GM12875 (cell line): Measurements from ENCODE around the gene FRMD3.
"Not testable (repeated sequence)": the region's sequence is repeated elsewhere in the genome, so short reads cannot be mapped to it uniquely, and the experiment has no call there.

Source experiments
- H3K4me3 ChIP-seq: one replicate; pipeline ENCODE4 v1.5.1; 2011; ENCODE audit warnings: low read depth, low read length, control low read depth
- CTCF ChIP-seq: IDR thresholded peaks from 2 replicates; pipeline ENCODE4 v1.5.1; 2011; ENCODE audit warnings: low read depth, mild to moderate bottlenecking, control low read depth, inconsistent platforms, low read length, moderate library complexity, borderline replicate concordance; ENCODE audit not compliant: insufficient read depth

Gene FRMD3

GRCh38 chr9:83379045-83379444 is 159.2 kb downstream of the FRMD3 start:
- TF ChIP-seq CTCF = no peak
- no peak overlapping the region for H3K4me3 ChIP-seq

- H3K4me3 ChIP-seq = no peak overlapping the region
- no peak for TF ChIP-seq CTCF
Observed at GRCh38 chr9:83372957-83373356, 165.2 kb downstream of the FRMD3 start.

- no peak for TF ChIP-seq CTCF
- no peak overlapping the region for H3K4me3 ChIP-seq
Observed at GRCh38 chr9:83367326-83367725, 170.9 kb downstream of the FRMD3 start.

GRCh38 chr9:83362341-83362995 is 175.7 kb downstream of the FRMD3 start:
- no peak for TF ChIP-seq CTCF
- no peak overlapping the region for H3K4me3 ChIP-seq

- no peak overlapping the region for H3K4me3 ChIP-seq
- no peak for TF ChIP-seq CTCF
Observed at GRCh38 chr9:83359039-83359438, 179.2 kb downstream of the FRMD3 start.

GRCh38 chr9:83358493-83358892 is 179.7 kb downstream of the FRMD3 start:
- H3K4me3 ChIP-seq = not testable (repeated sequence)

- no peak overlapping the region for H3K4me3 ChIP-seq
- no peak for TF ChIP-seq CTCF
Observed at GRCh38 chr9:83355729-83356151, 182.5 kb downstream of the FRMD3 start.
